HepG2 (cell line): ENCODE data around the gene SNX2. TPM values are rescaled to one million over a fixed set of nuclear protein-coding genes. Genes with fewer than 3 reads are reported as not detected.
A peak's percentile ranks its signal among the peaks of the same experiment; 100 is the strongest.

Experiments used
- ATAC-seq: fragments of 200-7000 bp; cut with Tn5 transposase; 3 replicates; pipeline ENCODE4 v1.9.1; 2020; ENCODE audit warnings: mild to moderate bottlenecking, moderate library complexity
- BruUV-seq: library from RNA; stranded (reverse); fragments of 400-500 nt; replicated peaks from 2 replicates; lab custom pipeline; 2021; lab: Mats Ljungman, UMichigan
- CTCF ChIA-PET: fragments of 300-600 bp; formaldehyde crosslinking; extraction: SDS; loops from one replicate; lab custom pipeline; 2021; ENCODE audit warnings: low total read pairs, inconsistent platforms, low intra/inter-chr PET ratio; lab: Yijun Ruan, JAX
- POLR2A ChIA-PET: fragments of 350-600 bp; sonication (Branson Sonifier 250); formaldehyde crosslinking; loops from one replicate; lab custom pipeline; 2020; ENCODE audit warnings: antibody characterized with exemption, inconsistent platforms; lab: Yijun Ruan, JAX
- DNase-seq: peaks from one replicate; pipeline ENCODE4 v3.0.0-alpha.2; 2015; ENCODE audit warnings: low spot score
- FAIRE-seq: peaks from 3 replicates; lab custom pipeline; 2011; peaks lifted over from hg19 to GRCh38; lab: Jason Lieb, UNC
- H2AFZ ChIP-seq: one replicate; pipeline ENCODE4 v1.6.1; 2011; ENCODE audit warnings: low read length, inconsistent platforms
- H3K27ac ChIP-seq: fragments of 300-600 bp; 3 replicates; pipeline ENCODE4 v1.8.0; 2011; ENCODE audit warnings: mixed run types, mild to moderate bottlenecking, mixed read lengths, low read length, inconsistent platforms; ENCODE audit not compliant: insufficient read depth; ENCODE audit errors: extremely low read length
- H3K27me3 ChIP-seq, 2 experiments: fragments of 200-600 bp in 1 of 2; 2 replicates in 1 of 2; 3 replicates in 1 of 2; pipeline versions ENCODE4 v1.6.0 to v1.8.0; 2011; ENCODE audit warnings: low read length in 2 of 2, mild to moderate bottlenecking in 2 of 2, moderate library complexity in 2 of 2, inconsistent platforms in 1 of 2; ENCODE audit not compliant: insufficient read depth in 2 of 2, control insufficient read depth in 1 of 2
- H3K36me3 ChIP-seq, 2 experiments: fragments of 200-600 bp in 1 of 2; replicated peaks in 1 of 2; 2 replicates in 1 of 2; 3 replicates in 1 of 2; pipeline versions ENCODE4 v1.5.1 to v1.8.0; 2011; ENCODE audit warnings: low read length in 2 of 2, inconsistent platforms in 1 of 2; ENCODE audit not compliant: insufficient read depth in 2 of 2, control insufficient read depth in 1 of 2
- H3K4me1 ChIP-seq: 2 replicates; pipeline ENCODE4 v1.5.1; 2012; ENCODE audit warnings: low read length, inconsistent platforms; ENCODE audit not compliant: insufficient read depth
- H3K4me2 ChIP-seq: 2 replicates; pipeline ENCODE4 v1.6.0; 2011; ENCODE audit warnings: low read depth, low read length, inconsistent platforms
- H3K4me3 ChIP-seq, 3 experiments: fragments of 200-600 bp in 1 of 3; sonication (generic), shearing (Covaris generic) in 1 of 3; replicated peaks in 1 of 3; 2 replicates each; pipeline ENCODE4 v1.5.1; 2011 to 2016; ENCODE audit warnings: low read length in 3 of 3, inconsistent platforms in 2 of 3, low read depth in 2 of 3, mild to moderate bottlenecking in 2 of 3, control low read depth in 1 of 3, mixed read lengths in 1 of 3; ENCODE audit not compliant: insufficient read depth in 1 of 3
- H3K79me2 ChIP-seq: one replicate; pipeline ENCODE4 v1.6.1; 2011; ENCODE audit warnings: low read length, inconsistent platforms; ENCODE audit not compliant: insufficient read depth
- H3K9ac ChIP-seq: 2 replicates; pipeline ENCODE4 v1.6.0; 2011; ENCODE audit warnings: mild to moderate bottlenecking, low read depth, low read length, inconsistent platforms; ENCODE audit not compliant: insufficient read depth
- H3K9me3 ChIP-seq: 2 replicates; pipeline ENCODE4 v1.5.1; 2012; ENCODE audit warnings: mild to moderate bottlenecking, low read length
- H4K20me1 ChIP-seq: 2 replicates; pipeline ENCODE4 v1.6.0; 2011; ENCODE audit warnings: inconsistent platforms, mild to moderate bottlenecking, low read length, moderate library complexity; ENCODE audit not compliant: insufficient read depth
- BCL6 ChIP-seq: IDR thresholded peaks from 2 replicates; pipeline ENCODE4 v1.6.1; 2016; ENCODE audit warnings: missing genetic modification reagents, missing compliant biosample characterization
- CREBL2 ChIP-seq: sonication (generic); formaldehyde crosslinking; IDR thresholded peaks from 2 replicates; pipeline ENCODE4 v1.8.1; 2023; ENCODE audit warnings: missing genetic modification reagents, mild to moderate bottlenecking, borderline replicate concordance
- HDAC1 ChIP-seq: sonication (generic); formaldehyde crosslinking; IDR thresholded peaks from 2 replicates; pipeline ENCODE4 v1.5.1; 2020; ENCODE audit warnings: mild to moderate bottlenecking, missing genetic modification reagents
- RNF219 ChIP-seq: sonication (generic); formaldehyde crosslinking; IDR thresholded peaks from 2 replicates; pipeline ENCODE4 v1.5.0; 2020; ENCODE audit warnings: mild to moderate bottlenecking, missing genetic modification reagents
- SOX6 ChIP-seq, 2 experiments: fragments of 450-650 bp in 1 of 2; sonication (generic) in 1 of 2; formaldehyde crosslinking in 1 of 2; IDR thresholded peaks; 2 replicates each; pipeline versions ENCODE4 v1.4.0 to v1.6.1; 2017 to 2020; ENCODE audit warnings: antibody characterized with exemption in 1 of 2, mild to moderate bottlenecking in 1 of 2, missing genetic modification reagents in 1 of 2
- ZNF121 ChIP-seq: sonication (generic); formaldehyde crosslinking; IDR thresholded peaks from 2 replicates; pipeline ENCODE4 v1.5.0; 2020; ENCODE audit warnings: mild to moderate bottlenecking, missing genetic modification reagents
- ZNF232 ChIP-seq: sonication (generic); formaldehyde crosslinking; IDR thresholded peaks from 2 replicates; pipeline ENCODE4 v1.4.0; 2020; ENCODE audit warnings: missing genetic modification reagents, borderline replicate concordance
- ZNF235 ChIP-seq: sonication (generic); formaldehyde crosslinking; IDR thresholded peaks from 2 replicates; pipeline ENCODE4 v1.8.1; 2023; ENCODE audit warnings: mild to moderate bottlenecking, missing genetic modification reagents, borderline replicate concordance
- ZNF3 ChIP-seq: IDR thresholded peaks from 2 replicates; pipeline ENCODE4 v1.7.0; 2017; ENCODE audit warnings: inconsistent platforms
- ZNF563 ChIP-seq: sonication (generic); formaldehyde crosslinking; IDR thresholded peaks from 2 replicates; pipeline ENCODE4 v1.8.0; 2022; ENCODE audit warnings: mild to moderate bottlenecking, moderate library complexity, missing genetic modification reagents
- ZNF572 ChIP-seq: sonication (generic); formaldehyde crosslinking; IDR thresholded peaks from 2 replicates; pipeline ENCODE4 v1.5.1; 2020; ENCODE audit warnings: mild to moderate bottlenecking, missing genetic modification reagents
- ZNF790 ChIP-seq: sonication (generic); formaldehyde crosslinking; IDR thresholded peaks from 2 replicates; pipeline ENCODE4 v1.8.0; 2022; ENCODE audit warnings: missing genetic modification reagents, mild to moderate bottlenecking, borderline replicate concordance
- WGBS: methylation state at CpG from one replicate; pipeline ENCODE4 v1.1.6; 2017; ENCODE audit warnings: low lambda C conversion rate; 5-methylcytosine and 5-hydroxymethylcytosine counted together
- in situ Hi-C: cut with HindIII; loops from 2 replicates; pipeline ENCODE4 v1.10.0; 2017; ENCODE audit warnings: low pct_unique_long_range_greater_than_20kb; ENCODE audit not compliant: extremely low pct_ligation_motif_present
- intact Hi-C: fragments of 100-400 bp; cut with micrococcal nuclease; formaldehyde crosslinking; loops from one replicate; pipeline ENCODE4 v1.10.0; 2022; ENCODE audit not compliant: unreplicated experiment
- polyA plus RNA-seq, 8 experiments: library from polyadenylated mRNA; depleted of rRNA in 3 of 8; stranded (reverse) in 7 of 8; unstranded in 1 of 8; fragments of >200 nt; fragmentation: Illumina TruSeq in 4 of 8; extraction: Trizol in 4 of 8; gene quantifications; 2 replicates each; pipeline versions ENCODE4 v1.2.1 to v1.2.3, GENCODE V29; 2011 to 2016; ENCODE audit warnings: low read depth in 4 of 8, missing spikeins in 1 of 8, mixed read lengths in 1 of 8; ENCODE audit not compliant: insufficient read depth in 1 of 8
- total RNA-seq, 5 experiments: library from RNA; depleted of rRNA; stranded (reverse); fragments of >200 nt; fragmentation: Illumina TruSeq; extraction: Trizol; gene quantifications; 2 replicates each; pipeline ENCODE4 v1.2.3, GENCODE V29; 2016; ENCODE audit warnings: low read depth in 1 of 5
- TF ChIP-seq, protein P1 (sequence below): sonication (generic); formaldehyde crosslinking; IDR thresholded peaks from 2 replicates; pipeline ENCODE4 v1.9.0; 2021; ENCODE audit warnings: missing genetic modification reagents, borderline replicate concordance

The SNX2 gene
- total and polyA plus RNA-seq, 2 of the 13 experiments (the other 11 are each of a cell fraction or from before 2014, with no cell fraction given), result 26.4 to 78.8 TPM

DNA sequence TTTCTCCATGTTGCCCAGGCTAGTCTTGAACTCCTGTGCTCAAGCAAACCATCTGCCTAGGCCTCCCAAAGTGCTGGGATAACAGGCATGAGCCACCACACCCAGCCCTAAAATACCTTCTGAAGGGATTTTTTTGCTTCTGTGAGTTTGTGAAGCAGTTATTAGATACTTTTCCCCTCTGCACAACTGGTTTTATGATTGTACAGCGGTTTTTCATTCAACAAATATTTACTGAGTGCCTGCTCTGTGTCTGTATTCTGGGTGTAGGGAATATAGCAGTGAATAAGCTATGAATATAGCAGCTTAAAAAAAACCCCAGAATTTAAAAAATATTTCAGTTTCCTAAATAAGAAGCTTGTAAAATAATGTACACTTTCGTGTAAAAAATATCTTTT is 72.8 kb downstream of the SNX2 start:
- ChIA-PET POLR2A (interaction anchor here (0.9 to 2.2 kb wide), 4 partner anchors 68 to 575 kb away, joined by 3 to 8 read pairs (median 4); partner anchors contain the start of genes CEP120, PPIC and SNX2), CTCF (no interaction called here)
- Histone ChIP-seq H3K36me3 (no peaks in the 10 kb centered on the region), H3K9ac (peak overlapping the region; percentile 20; the same call in 1 of the 2 replicates), H4K20me1 (no peaks in the 10 kb centered on the region), H3K79me2 (peaks cover 2% of the 10 kb centered on the region), H3K27me3 (no peaks in the 10 kb centered on the region; a peak in 1 of 5 replicates), H3K27ac (peak overlapping the region; percentile 96), H3K9me3 (no peaks in the 10 kb centered on the region), H2AFZ (no peak overlapping the region), H3K4me1 (peaks cover 74% of the 10 kb centered on the region), H3K4me3 (peak overlapping the region; percentile 4 to 37 (median 32); a peak in 2 of 6 replicates), H3K4me2 (peak overlapping the region; percentile 78)
- 3% methylated on average over 2 of the region's 2 CpGs for WGBS
- in situ Hi-C loops, result no loop called here
- ATAC-seq (0 out of 3 replicates have a peak, but pooled peaks have one; percentile 1), DNase-seq (peak; percentile 18), FAIRE-seq (peak; percentile 4)
- 0 out of 2 replicates have a peak, but pooled peaks have one; percentile 34 for TF ChIP-seq HDAC1 (CRISPR knock-in tag)
- no peak for TF ChIP-seq SOX6 (IDR thresholded peaks at IDR 0.05)
- peak; percentile 4; the same call in 1 of the 2 replicates for TF ChIP-seq SOX6 (CRISPR knock-in tag; IDR thresholded peaks at IDR 0.05)
- no peak for TF ChIP-seq BCL6 (CRISPR knock-in tag)
- no peak for TF ChIP-seq CREBL2 (CRISPR knock-in tag)
- TF ChIP-seq ZNF3 (CRISPR knock-in tag), result peak; percentile 87; the same call in 1 of the 2 replicates
- TF ChIP-seq ZNF235 (CRISPR knock-in tag), result no peak
- intact Hi-C loops, result loop anchor here (5.0 to 10.0 kb wide), 3 partner anchors 143 to 667 kb away; partner anchors contain the start of genes CSNK1G3 and PPIC
- BruUV-seq, result no TSS peak

GRCh38 chr5:122849771-122850170 is 74.9 kb downstream of the SNX2 start:
- no TSS peak for BruUV-seq
- Histone ChIP-seq H3K9ac (no peak overlapping the region), H3K4me2 (no peak overlapping the region), H3K9me3 (no peaks in the 10 kb centered on the region), H3K4me1 (peaks cover 64% of the 10 kb centered on the region), H2AFZ (no peak overlapping the region), H3K27ac (no peak overlapping the region), H3K36me3 (no peaks in the 10 kb centered on the region), H3K4me3 (no peak overlapping the region), H3K79me2 (peaks cover 2% of the 10 kb centered on the region), H3K27me3 (no peaks in the 10 kb centered on the region; a peak in 1 of 5 replicates), H4K20me1 (no peaks in the 10 kb centered on the region)
- in situ Hi-C loops, result no loop called here
- CTCF ChIA-PET, result no interaction called here
- POLR2A ChIA-PET, result no interaction called here
- no peak for ATAC-seq
- no peak for FAIRE-seq
- DNase-seq, result no peak
- intact Hi-C loops, result loop anchor here (5.0 to 10.0 kb wide), 3 partner anchors 145 to 665 kb away; partner anchors contain the start of genes CSNK1G3 and PPIC
- 100% methylated on average over 1 of the region's 1 CpG for WGBS
- no peak for TF ChIP-seq ZNF563
- no peak for TF ChIP-seq ZNF790
- TF ChIP-seq, protein P1, sequence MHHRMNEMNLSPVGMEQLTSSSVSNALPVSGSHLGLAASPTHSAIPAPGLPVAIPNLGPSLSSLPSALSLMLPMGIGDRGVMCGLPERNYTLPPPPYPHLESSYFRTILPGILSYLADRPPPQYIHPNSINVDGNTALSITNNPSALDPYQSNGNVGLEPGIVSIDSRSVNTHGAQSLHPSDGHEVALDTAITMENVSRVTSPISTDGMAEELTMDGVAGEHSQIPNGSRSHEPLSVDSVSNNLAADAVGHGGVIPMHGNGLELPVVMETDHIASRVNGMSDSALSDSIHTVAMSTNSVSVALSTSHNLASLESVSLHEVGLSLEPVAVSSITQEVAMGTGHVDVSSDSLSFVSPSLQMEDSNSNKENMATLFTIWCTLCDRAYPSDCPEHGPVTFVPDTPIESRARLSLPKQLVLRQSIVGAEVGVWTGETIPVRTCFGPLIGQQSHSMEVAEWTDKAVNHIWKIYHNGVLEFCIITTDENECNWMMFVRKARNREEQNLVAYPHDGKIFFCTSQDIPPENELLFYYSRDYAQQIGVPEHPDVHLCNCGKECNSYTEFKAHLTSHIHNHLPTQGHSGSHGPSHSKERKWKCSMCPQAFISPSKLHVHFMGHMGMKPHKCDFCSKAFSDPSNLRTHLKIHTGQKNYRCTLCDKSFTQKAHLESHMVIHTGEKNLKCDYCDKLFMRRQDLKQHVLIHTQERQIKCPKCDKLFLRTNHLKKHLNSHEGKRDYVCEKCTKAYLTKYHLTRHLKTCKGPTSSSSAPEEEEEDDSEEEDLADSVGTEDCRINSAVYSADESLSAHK, result no peak
- TF ChIP-seq RNF219 (CRISPR knock-in tag), result no peak
- TF ChIP-seq ZNF121 (CRISPR knock-in tag), result no peak
- TF ChIP-seq ZNF572, result no peak
- TF ChIP-seq ZNF232 (CRISPR knock-in tag), result no peak
